Caco-2 (cell line): ENCODE measurements around the gene POU2AF2. TPM values are rescaled to one million over a fixed set of nuclear protein-coding genes. Genes with fewer than 3 reads are reported as not detected.

Experiments
- BruUV-seq: library from RNA; stranded (reverse); fragments of 400-500 nt; replicated peaks from 2 replicates; lab custom pipeline; 2021; lab: Mats Ljungman, UMichigan
- CTCF ChIA-PET: fragments of 300-600 bp; sonication (Branson Sonifier 250); formaldehyde crosslinking; loops from one replicate; lab custom pipeline; 2022; ENCODE audit warnings: antibody characterized with exemption; lab: Charles Lee
- POLR2A ChIA-PET: fragments of 300-600 bp; sonication (Branson Sonifier 250); formaldehyde crosslinking; loops from one replicate; lab custom pipeline; 2022; ENCODE audit warnings: antibody characterized with exemption; lab: Charles Lee
- DNase-seq, 2 experiments: peaks; one replicate each; pipeline versions ENCODE4 v3.0.0 to v3.0.0-alpha.2; 2020 to 2022
- H3K27me3 ChIP-seq: replicated peaks from 2 replicates; pipeline ENCODE4 v1.6.0; 2011; ENCODE audit warnings: low read length; ENCODE audit not compliant: control insufficient read depth, insufficient read depth
- H3K36me3 ChIP-seq: 2 replicates; pipeline ENCODE4 v1.5.1; 2011; ENCODE audit warnings: low read length; ENCODE audit not compliant: control insufficient read depth, insufficient read depth
- H3K4me1 ChIP-seq: fragments of 250-450 bp; sonication (Bioruptor Pico); 2 replicates; pipeline ENCODE4 v1.5.1; 2020; ENCODE audit warnings: mild to moderate bottlenecking
- H3K4me3 ChIP-seq: 2 replicates; pipeline ENCODE4 v1.5.1; 2011; ENCODE audit warnings: low read depth, mild to moderate bottlenecking, control low read depth, low read length
- H3K9me3 ChIP-seq: fragments of 250-450 bp; sonication (Bioruptor Pico); 2 replicates; pipeline ENCODE4 v1.5.1; 2020; ENCODE audit warnings: mild to moderate bottlenecking, moderate library complexity
- H3K27ac Mint-ChIP-seq: one replicate; pipeline ENCODE4 v1.8.0; 2022; ENCODE audit warnings: mixed read lengths; ENCODE audit not compliant: unreplicated experiment
- H3K27me3 Mint-ChIP-seq: one replicate; pipeline ENCODE4 v1.8.0; 2022; ENCODE audit warnings: mixed read lengths; ENCODE audit not compliant: insufficient read depth, unreplicated experiment
- H3K36me3 Mint-ChIP-seq: one replicate; pipeline ENCODE4 v1.8.0; 2022; ENCODE audit warnings: mild to moderate bottlenecking, mixed read lengths; ENCODE audit not compliant: insufficient read depth, unreplicated experiment
- H3K4me1 Mint-ChIP-seq: one replicate; pipeline ENCODE4 v1.8.0; 2022; ENCODE audit warnings: low read depth, mixed read lengths; ENCODE audit not compliant: unreplicated experiment
- H3K4me3 Mint-ChIP-seq: one replicate; pipeline ENCODE4 v1.8.0; 2022; ENCODE audit warnings: mild to moderate bottlenecking, moderate library complexity, mixed read lengths; ENCODE audit not compliant: unreplicated experiment
- H3K9me3 Mint-ChIP-seq: one replicate; pipeline ENCODE4 v1.8.0; 2022; ENCODE audit warnings: mixed read lengths; ENCODE audit not compliant: unreplicated experiment
- intact Hi-C: fragments of 100-400 bp; cut with micrococcal nuclease; formaldehyde crosslinking; loops from one replicate; pipeline ENCODE4 v1.10.0; 2022; ENCODE audit not compliant: unreplicated experiment
- total RNA-seq: library from RNA; stranded (reverse); gene quantifications from 2 replicates; pipeline ENCODE4 v1.2.3, GENCODE V29; 2022
- TF ChIP-seq, protein P1 (sequence below), 2 experiments: fragments of 200-600 bp in 1 of 2; IDR thresholded peaks; 1 replicate in 1 of 2; 2 replicates in 1 of 2; pipeline versions ENCODE4 v1.5.1 to v1.8.0; 2011 to 2022; ENCODE audit warnings: antibody characterized with exemption in 1 of 2, control low read depth in 1 of 2, inconsistent platforms in 1 of 2, low read depth in 1 of 2, low read length in 1 of 2, mild to moderate bottlenecking in 1 of 2, moderate library complexity in 1 of 2; ENCODE audit not compliant: insufficient read depth in 1 of 2, severe bottlenecking in 1 of 2, unreplicated experiment in 1 of 2

The POU2AF2 gene
- total RNA-seq, 1 experiment from 2014 or later = not detected

DNA sequence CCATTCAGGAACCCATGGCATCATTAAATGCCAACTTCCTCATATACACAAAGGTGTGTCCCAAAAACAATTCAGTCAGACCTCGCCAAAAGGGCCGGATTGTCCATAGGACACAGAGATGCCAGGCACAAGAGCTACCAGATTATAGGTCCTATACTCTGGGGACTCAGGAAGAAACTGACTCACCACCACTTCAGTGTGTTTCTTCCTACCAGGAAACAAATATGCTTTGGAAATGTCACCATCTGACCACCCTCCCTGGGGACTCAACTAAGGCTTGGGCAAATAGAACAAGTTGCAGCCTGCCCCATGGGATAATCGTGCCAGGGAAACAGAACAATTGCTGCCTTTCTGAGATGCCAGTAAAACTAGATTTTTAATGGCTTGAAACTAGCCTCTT, 64.6 kb downstream of the POU2AF2 start:
- ChIA-PET CTCF (interaction anchor here (1.0 to 2.2 kb wide), 3 partner anchors 10 to 50 kb away, joined by 3 to 9 read pairs (median 4); no protein-coding TSS in a partner anchor), POLR2A (no interaction called here)
- no peak for DNase-seq
- Mint-ChIP-seq H3K36me3 (no peaks in the 10 kb centered on the region), H3K9me3 (peaks cover 12% of the 10 kb centered on the region), H3K4me1 (peaks cover 30% of the 10 kb centered on the region), H3K4me3 (no peak overlapping the region), H3K27me3 (no peaks in the 10 kb centered on the region), H3K27ac (peak overlapping the region; percentile 24)
- peaks cover 35% of the 10 kb centered on the region for H3K4me1 ChIP-seq
- 0 out of 2 replicates have a peak, but pooled peaks cover 3% of the 10 kb centered on the region for H3K9me3 ChIP-seq
- no peak overlapping the region for H3K4me3 ChIP-seq
- H3K27me3 ChIP-seq = no peaks in the 10 kb centered on the region
- TF ChIP-seq, protein P1, sequence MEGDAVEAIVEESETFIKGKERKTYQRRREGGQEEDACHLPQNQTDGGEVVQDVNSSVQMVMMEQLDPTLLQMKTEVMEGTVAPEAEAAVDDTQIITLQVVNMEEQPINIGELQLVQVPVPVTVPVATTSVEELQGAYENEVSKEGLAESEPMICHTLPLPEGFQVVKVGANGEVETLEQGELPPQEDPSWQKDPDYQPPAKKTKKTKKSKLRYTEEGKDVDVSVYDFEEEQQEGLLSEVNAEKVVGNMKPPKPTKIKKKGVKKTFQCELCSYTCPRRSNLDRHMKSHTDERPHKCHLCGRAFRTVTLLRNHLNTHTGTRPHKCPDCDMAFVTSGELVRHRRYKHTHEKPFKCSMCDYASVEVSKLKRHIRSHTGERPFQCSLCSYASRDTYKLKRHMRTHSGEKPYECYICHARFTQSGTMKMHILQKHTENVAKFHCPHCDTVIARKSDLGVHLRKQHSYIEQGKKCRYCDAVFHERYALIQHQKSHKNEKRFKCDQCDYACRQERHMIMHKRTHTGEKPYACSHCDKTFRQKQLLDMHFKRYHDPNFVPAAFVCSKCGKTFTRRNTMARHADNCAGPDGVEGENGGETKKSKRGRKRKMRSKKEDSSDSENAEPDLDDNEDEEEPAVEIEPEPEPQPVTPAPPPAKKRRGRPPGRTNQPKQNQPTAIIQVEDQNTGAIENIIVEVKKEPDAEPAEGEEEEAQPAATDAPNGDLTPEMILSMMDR (IDR thresholded peaks at IDR 0.05; ENCODE audit: insufficient read depth in 1 of 2, low read depth in 1 of 2, low read length in 1 of 2, severe bottlenecking in 1 of 2, unreplicated experiment in 1 of 2) = no peak
- intact Hi-C loops = no loop called here
- no TSS peak for BruUV-seq
- H3K36me3 ChIP-seq = no peaks in the 10 kb centered on the region

DNA sequence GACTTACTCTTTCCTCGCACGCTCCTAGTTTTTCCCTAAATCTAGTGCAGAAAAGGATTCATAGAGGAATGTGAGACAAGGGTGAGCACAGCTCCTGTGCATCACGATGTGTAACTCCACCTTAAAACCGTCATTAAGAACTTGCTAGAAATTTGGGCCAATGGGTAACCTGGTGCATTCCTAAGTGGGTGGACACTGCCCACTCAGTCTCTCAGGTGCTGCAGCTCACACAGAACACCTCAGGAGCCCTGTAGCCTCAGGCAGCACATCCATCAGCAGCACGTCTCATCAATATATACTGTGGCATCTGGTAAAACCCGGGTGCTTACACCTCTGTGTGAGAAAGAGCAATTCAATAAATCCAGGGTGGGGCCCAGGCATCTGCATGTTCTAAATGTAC, 65.2 kb downstream of the POU2AF2 start:
- CTCF ChIA-PET = interaction anchor here (1.4 to 2.2 kb wide), 2 partner anchors 24 to 112 kb away, joined by 8 to 9 read pairs; no protein-coding TSS in a partner anchor
- H3K27me3 ChIP-seq = no peaks in the 10 kb centered on the region

DNA sequence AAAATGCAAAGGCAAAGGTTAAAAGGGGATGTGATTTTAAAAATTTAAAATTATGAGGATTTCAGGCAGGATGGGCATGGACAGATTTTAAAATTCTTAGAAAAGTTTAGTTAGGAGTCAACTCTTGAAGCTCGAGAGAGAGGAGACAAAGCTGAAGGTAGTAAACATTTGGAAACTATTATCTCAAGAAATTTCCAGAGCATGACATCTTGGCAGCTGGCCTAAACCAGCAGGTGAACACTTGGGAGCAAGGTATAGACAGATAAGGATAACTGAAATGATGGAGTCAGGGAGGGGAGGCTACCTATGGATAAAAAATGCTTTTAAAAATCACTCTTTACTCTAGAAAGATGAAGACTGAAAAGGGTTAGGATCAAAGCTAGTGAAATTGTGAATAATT, 66.6 kb downstream of the POU2AF2 start:
- no peak for DNase-seq
- Histone ChIP-seq H3K4me3 (no peak overlapping the region), H3K36me3 (no peaks in the 10 kb centered on the region), H3K27me3 (no peaks in the 10 kb centered on the region), H3K4me1 (peaks cover 27% of the 10 kb centered on the region), H3K9me3 (0 out of 2 replicates have a peak, but pooled peaks cover 3% of the 10 kb centered on the region)
- intact Hi-C loops = no loop called here
- H3K9me3 Mint-ChIP-seq = peaks cover 22% of the 10 kb centered on the region
- BruUV-seq = no TSS peak
- H3K4me3 Mint-ChIP-seq = no peak overlapping the region
- ChIA-PET POLR2A (no interaction called here), CTCF (interaction anchor here (1.4 kb wide), 1 partner anchor 111 kb away, joined by 8 read pairs; no protein-coding TSS in a partner anchor)
- no peaks in the 10 kb centered on the region for H3K36me3 Mint-ChIP-seq
- no peaks in the 10 kb centered on the region for H3K27me3 Mint-ChIP-seq
- TF ChIP-seq, protein P1 (IDR thresholded peaks at IDR 0.05; ENCODE audit: insufficient read depth in 1 of 2, low read depth in 1 of 2, low read length in 1 of 2, severe bottlenecking in 1 of 2, unreplicated experiment in 1 of 2) = no peak
- H3K4me1 Mint-ChIP-seq = peaks cover 22% of the 10 kb centered on the region
- no peak overlapping the region for H3K27ac Mint-ChIP-seq

More for the DNA sequence above, 65.2 kb downstream of the POU2AF2 start:
- H3K27ac Mint-ChIP-seq = peak overlapping the region; percentile 24
- TF ChIP-seq, protein P1 (IDR thresholded peaks at IDR 0.05; ENCODE audit: insufficient read depth in 1 of 2, low read depth in 1 of 2, low read length in 1 of 2, severe bottlenecking in 1 of 2, unreplicated experiment in 1 of 2) = no peak
- no peaks in the 10 kb centered on the region for H3K27me3 Mint-ChIP-seq
- Histone ChIP-seq H3K9me3 (0 out of 2 replicates have a peak, but pooled peaks cover 3% of the 10 kb centered on the region), H3K4me3 (no peak overlapping the region), H3K36me3 (no peaks in the 10 kb centered on the region), H3K4me1 (peaks cover 28% of the 10 kb centered on the region)
- H3K4me1 Mint-ChIP-seq = peaks cover 23% of the 10 kb centered on the region
- H3K36me3 Mint-ChIP-seq = no peaks in the 10 kb centered on the region
- intact Hi-C loops = no loop called here
- H3K9me3 Mint-ChIP-seq = peaks cover 17% of the 10 kb centered on the region
- no peak for DNase-seq
- H3K4me3 Mint-ChIP-seq = no peak overlapping the region
- POLR2A ChIA-PET = no interaction called here
- BruUV-seq = no TSS peak
